LNCaP clone FGC (cell line): Measurements from ENCODE around the gene MTCH1.

ENCODE experiments used
- DNase-seq: peaks from one replicate; pipeline ENCODE4 v3.0.0-alpha.2; 2011; ENCODE audit warnings: low read depth
- H3K4me3 ChIP-seq: 2 replicates; pipeline ENCODE4 v1.5.1; 2011; ENCODE audit warnings: mild to moderate bottlenecking, low read depth, low read length, control low read depth
- CTCF ChIP-seq: IDR thresholded peaks from 2 replicates; pipeline ENCODE4 v1.5.1; 2012; ENCODE audit warnings: mild to moderate bottlenecking; ENCODE audit not compliant: control insufficient read depth, insufficient read depth; ENCODE audit errors: extremely low read depth

The MTCH1 gene

GRCh38 chr6:36986704-36987047 lies 680 bp upstream of the MTCH1 start:
- no peak for DNase-seq
- peak overlapping the region; percentile 99 for H3K4me3 ChIP-seq
- no peak for TF ChIP-seq CTCF

DNA sequence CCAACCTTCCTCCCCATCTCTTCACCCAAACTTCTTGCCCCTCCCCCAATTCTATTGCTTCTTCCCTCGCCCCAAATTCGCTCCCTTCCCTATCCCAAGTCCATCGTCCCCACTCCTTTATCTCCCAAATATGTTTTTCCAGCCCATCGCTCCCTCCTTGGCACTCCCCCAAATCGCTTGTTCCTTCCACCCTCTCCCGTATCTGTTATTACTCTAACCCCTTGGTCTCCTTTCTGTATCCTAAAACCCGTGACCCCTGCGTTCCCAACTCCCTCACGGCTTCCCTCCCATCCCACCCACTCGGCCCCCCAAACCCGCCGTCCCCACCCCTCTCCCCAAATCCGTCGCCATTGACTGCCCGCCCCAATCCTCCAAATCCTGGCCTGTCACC lies 584 bp downstream of the MTCH1 start:
- TF ChIP-seq CTCF = no peak
- DNase-seq = no peak
- peak overlapping the region; percentile 99 for H3K4me3 ChIP-seq

- DNase-seq = no peak
- peak overlapping the region; percentile 99 for H3K4me3 ChIP-seq
- no peak for TF ChIP-seq CTCF
Observed at GRCh38 chr6:36984581-36985416, 1.2 kb downstream of the MTCH1 start.

- no peak for DNase-seq
- no peak for TF ChIP-seq CTCF
- H3K4me3 ChIP-seq = no peak overlapping the region
Observed at GRCh38 chr6:36983538-36983937, 2.5 kb downstream of the MTCH1 start.

GRCh38 chr6:36980876-36981619 lies 4.9 kb downstream of the MTCH1 start:
- no peak overlapping the region for H3K4me3 ChIP-seq
- DNase-seq = no peak
- no peak for TF ChIP-seq CTCF

DNA sequence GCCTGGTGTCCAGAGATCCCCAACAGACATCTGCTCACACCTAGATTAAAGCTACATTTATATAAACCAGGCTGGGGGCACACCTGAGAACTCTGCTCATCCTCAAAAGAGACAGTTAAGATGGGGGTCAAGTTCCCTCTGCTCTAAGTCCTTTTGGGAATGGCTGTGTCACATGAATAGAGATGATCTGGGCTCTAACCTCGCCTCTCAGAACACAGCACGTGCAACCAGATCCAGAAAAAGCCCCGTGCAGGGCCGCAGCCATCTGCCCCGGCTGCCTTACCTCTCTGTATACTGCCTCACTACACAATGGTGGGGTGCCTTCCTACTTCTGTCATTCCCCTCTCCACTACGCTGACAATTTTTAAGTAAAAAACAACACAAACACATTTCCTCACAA lies 5.9 kb downstream of the MTCH1 start:
- H3K4me3 ChIP-seq = no peak overlapping the region
- TF ChIP-seq CTCF = no peak
- no peak for DNase-seq

DNA sequence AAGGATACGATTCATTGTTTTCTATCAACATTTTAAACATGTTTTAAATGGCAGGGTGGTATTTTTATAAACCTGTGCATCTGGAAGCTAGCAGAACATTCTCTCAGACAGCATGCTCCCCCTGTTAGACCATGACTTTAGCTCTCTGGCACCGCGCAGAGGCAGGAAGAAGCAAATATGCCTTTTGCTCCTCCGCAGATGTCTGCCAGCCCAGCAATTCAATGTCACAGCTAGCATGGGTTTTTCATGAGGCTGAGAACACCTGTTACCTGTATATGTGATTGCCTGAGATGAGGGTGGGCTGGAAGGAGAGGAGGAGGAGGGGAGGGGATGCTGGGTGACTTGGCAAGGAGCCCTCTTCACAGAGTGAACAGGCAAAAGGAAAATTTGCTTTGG lies 6.7 kb downstream of the MTCH1 start:
- no peak overlapping the region for H3K4me3 ChIP-seq
- DNase-seq = no peak
- TF ChIP-seq CTCF = peak; percentile 85
